ENCODE data around the gene HACD2.

The HACD2 gene

DNA sequence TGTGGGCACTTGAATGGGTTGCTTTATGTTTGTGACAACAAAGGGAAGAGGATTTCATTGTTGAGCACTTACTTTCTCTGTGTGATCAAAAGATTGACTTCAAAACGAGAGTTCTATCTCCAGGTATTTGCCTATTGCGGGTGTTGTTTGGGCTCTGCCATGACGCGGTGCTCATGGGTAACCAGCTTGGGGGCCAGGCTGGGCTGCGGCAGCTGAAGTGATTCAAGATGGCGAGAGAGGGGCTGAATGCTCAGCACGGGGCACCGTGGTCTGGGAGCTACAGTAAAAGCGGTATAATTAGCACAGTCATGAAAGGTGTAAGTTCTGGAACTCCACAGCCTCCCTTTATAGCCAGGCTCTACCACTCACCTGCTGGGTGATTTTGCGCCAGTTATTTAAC is 105.0 kb downstream of the HACD2 start:
- no peak for DNase-seq

DNA sequence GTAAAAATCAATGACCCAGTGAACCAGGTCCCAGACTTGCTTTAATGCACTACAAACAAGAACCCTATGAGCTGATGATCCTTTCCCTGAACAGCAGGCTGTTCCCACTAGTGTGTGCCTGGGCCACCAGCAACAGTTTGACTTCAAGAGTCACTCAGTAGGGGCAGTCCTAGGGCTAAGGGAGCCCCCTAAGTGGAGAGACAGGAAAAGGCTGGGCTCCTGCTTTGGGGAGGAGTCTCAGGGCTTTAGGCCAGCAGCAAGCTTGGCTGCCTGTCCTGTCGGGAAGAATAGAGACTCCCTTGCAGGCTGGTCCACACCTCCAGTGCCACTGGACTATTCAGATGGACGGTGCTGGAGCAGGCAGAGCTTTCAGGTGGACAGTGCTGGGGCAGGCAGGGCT is 106.5 kb downstream of the HACD2 start:
- no peak for DNase-seq

DNA sequence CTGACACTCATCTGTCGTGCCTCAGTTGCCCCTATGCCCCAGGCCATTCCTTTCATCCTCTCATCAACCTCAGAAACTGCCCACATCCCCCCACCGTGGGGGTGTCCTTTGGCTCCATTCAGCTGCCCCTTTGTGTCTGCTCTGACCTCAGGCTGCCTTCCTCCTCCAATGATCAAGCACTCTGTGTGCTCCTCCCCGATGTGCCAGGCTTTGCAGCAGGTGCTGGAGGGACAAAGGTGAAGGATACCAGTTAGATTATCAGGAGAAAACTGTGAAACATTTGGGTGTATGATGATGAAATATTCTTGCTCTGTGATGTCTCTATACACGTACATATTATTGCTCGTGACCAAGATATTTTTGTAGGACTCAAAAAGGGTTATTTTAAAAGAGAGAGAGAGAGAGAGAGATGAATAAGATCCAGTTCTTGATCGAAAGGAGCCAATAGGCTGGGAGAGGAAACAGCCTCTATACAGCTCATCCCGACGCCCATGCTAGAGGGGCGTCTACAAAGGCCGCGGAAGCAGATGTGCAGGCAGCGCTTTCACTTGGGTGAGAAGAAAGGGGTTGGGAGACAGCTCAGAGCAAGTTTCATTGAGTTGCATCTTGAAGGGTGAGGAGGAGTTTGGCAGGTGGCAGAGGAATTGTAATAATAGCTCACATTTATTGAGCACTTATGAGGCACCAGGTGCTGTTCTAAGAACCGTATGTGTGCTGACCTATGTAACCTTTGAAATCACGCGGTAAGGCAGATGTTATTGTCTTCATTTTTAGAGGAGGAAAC is 107.7 kb downstream of the HACD2 start:
- DNase-seq, result no peak

DNA sequence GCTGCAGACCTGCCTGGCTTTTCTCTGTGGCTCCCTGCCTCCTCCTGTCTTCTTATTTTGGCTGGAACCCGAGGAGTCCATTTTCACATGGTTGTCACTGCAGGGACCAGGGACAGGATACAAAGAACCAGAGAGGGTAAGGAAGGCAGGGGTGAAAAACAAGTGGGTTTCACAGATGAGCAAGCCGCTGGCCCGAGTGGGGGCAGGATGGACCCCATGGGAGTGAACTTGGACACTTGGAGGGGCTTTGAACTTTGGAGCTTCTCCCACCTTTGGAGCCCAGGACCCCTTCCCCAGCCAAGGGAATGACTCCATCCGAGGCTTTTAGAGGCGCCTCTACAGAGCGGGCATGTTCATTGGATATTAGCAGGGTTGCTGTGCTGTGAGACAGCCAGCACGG is 109.1 kb downstream of the HACD2 start:
- no peak for DNase-seq

DNA sequence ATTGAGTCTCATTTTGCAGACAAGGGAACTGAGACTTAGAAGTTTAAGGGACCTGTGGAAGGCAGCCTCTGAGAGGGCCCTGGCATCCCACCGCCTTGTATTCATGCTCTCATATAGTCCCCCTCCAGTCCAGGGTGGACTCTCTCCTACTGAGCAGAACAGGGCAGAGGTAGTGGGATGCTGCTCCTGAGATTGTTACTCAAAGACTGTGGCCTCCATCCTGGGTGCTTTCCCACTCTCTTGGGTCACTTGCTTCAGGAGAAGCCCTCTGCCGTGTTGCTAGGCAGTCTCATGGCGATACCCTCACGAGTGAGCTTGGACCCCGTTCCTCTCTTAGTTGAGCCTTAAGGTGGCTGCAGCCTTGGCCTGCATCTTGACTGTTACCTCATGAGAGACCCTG is 113.7 kb downstream of the HACD2 start:
- DNase-seq, result no peak

DNA sequence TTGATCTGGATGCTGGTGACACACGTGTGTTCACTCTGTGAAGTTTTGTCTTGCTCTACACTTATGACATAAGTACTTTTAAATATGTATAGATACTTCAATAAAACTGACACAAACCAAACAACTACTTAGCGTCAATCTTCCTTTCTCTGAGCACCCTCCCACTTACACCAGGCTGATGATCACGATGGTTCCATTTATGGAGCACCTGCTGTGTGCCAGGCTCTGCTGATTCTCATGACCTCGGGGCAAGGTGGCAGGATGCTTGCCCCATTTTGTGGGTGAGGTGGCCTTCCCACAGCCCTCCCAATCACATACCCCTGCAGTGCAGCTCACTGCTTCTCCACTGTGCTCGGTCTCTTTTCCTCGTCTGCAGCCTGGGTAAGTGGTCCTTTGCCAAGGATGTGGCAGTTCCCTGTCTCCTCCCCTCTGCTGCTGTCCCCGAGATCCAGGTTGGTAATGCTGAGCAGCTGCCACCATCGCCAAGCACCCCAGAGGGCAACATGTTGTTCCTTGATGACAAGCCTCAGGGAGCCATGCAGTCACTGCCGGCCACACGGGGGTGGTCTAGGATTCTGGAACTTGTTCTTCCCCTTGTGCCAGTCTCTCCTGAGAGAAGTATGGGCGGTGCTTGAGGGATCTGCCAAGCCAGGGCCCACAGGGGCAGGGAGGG is 115.4 kb downstream of the HACD2 start:
- no peak for DNase-seq

DNA sequence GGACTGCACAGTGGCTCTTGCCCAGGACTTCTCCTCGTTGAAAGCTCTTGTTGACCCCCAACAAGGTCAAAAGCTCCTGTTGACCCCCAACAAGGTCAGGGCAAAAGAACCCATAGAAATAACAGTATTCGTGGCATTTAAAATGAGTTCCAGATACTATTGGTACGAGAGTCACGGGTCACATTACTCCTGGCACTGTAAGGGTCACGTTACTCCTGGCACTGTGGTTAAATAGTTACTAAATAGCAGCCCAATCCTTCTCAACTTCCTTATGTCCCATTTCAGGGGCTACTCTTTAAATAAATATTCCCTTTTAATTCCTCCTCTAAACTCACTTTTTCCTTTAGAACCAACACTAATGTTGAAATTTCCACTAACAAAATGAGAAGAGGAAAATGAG is 117.8 kb downstream of the HACD2 start:
- DNase-seq, result no peak

DNA sequence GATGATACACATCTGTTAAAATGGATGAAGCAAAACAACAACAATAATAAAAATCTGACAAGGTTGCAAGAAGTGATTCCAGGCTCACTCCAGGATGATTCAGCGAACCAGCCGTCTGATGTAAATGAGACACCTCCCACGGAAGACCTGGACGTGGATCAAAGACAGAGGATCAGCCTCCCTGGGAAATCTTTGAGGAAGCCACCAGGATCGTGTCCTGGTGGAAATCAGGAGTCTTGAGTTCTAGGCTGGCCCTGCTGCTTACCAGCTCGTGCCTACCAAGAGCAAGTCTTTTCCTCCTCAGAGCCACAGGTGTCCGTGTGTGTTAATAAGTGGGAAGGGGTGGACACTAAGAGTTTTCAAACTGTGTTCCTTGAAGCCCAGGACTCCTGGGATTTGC is 120.6 kb downstream of the HACD2 start:
- DNase-seq, result no peak

DNA sequence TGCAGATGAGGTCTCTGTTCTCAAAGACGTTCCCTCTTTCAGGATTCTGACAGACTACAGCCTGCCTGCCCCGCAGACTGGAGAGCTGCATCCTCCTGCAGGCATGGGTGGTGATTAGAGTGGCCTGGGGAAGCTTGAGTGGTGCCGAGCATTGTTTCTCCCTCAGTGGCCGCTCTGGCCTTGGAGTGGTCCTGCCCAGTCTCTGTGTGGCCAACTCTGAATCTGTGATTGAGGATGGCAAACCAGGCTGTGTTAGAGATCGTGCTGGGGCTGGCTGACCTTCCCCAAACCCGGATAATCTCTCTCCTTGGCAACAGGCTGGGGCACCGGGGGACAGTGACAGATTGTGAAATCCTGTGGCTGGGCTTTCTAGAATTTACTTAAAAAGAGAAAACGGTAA is 125.0 kb downstream of the HACD2 start:
- DNase-seq, result no peak

DNA sequence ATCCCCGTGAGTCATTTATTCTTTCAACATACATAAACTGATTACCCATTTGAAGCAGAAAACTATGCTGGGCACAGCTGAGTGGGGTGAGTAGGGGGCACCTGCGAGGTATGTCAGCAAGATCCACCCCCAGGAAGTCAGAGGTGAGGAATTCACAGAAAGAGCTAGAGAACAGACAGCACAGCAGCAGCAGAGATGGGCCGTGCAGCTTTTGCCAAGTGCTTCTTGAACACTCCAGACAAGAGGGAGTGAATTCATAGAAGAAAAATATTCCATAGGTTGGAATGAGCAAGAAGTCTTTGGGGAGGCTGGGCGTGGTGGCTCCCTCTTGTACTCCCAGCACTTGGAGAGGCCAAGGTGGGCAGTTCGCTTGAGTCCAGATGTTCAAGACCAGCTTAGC is 126.6 kb downstream of the HACD2 start:
- no peak for DNase-seq

DNA sequence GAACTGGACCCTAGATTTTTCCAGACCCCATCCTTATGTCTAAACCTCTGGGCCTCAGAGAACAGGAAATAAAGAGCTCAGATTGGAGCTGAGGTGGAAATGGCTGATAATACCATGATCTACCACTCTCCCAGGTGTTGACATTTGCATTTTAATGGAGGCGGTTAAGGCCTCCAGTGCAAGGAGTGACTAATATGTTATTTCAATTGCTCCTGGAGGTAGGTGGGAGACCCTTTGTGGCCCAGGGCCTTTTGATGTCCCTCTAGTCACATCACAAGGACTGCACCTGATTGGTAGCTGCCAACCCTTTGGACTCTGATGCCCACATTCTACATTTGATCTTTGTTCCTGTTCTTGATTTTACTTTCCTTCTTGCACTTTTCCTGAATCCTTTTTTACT is 127.0 kb downstream of the HACD2 start:
- DNase-seq, result no peak

DNA sequence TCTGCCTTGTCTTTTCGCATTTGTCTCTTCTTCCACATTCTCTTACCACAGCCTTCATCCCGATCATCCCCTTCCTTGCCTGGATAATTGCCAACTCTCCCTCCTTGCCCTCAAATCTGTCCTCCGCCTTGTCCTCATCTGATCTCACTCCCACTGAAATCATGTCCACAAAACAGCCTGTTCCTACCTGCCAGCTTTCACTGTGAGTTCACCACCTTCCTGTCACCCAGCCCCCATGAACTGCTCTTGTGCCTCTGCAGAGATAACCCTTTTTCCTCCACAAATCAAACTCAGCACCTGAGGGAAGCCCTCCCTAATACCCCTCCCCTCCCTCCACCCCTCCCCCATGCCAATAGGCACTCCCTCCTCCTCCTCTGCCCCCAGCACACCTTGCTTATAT is 131.2 kb downstream of the HACD2 start:
- no peak for DNase-seq

DNA sequence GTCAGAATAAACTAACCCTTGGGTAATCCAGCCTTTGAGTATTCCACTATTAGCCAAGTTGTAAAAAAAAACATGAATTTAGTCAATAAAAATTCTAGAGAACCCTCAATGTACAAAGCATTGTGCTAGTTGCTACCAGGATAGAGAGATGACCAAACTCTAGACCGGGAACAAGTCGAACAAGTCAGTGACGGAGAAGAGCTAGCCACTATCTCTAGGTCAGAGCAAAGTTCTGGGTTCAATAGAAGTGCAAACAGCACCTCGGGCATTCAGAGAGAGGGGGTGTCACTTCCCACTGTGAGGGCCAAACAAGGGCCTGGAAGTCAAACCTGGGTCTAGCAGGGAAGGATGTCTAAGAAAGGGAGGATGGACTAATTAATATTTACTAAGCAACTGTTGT is 133.7 kb downstream of the HACD2 start:
- no peak for DNase-seq

DNA sequence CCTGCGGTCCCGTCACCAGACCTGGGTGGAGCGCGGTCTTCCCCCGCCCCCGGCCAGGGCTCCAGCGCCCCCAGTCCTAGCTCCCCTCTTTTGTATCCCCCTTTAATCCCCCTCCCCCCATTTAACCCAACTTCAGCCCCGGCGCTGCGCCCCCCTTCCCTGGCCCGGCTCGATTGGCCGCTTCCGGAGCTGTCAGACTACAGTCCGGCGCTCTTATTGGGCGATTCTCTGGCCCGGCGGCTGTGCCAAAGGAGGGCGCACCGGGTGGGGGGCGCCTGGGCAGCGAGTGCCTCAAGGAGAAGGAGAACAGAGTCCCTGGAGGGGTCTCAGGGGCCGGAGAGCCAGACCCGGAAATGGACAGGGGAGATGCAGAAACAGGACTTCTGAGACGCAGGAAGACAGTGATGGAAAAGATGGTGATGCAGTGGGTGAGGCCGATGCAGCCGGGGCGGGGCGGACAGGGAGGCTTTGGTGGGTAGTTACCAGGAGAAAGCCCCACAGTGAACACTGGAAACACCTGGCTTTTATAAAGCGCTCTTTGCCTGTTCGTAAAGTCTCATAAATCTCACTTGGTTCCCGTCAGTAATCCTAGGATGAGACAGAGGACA is 134.8 kb downstream of the HACD2 start:
- DNase-seq, result no peak

DNA sequence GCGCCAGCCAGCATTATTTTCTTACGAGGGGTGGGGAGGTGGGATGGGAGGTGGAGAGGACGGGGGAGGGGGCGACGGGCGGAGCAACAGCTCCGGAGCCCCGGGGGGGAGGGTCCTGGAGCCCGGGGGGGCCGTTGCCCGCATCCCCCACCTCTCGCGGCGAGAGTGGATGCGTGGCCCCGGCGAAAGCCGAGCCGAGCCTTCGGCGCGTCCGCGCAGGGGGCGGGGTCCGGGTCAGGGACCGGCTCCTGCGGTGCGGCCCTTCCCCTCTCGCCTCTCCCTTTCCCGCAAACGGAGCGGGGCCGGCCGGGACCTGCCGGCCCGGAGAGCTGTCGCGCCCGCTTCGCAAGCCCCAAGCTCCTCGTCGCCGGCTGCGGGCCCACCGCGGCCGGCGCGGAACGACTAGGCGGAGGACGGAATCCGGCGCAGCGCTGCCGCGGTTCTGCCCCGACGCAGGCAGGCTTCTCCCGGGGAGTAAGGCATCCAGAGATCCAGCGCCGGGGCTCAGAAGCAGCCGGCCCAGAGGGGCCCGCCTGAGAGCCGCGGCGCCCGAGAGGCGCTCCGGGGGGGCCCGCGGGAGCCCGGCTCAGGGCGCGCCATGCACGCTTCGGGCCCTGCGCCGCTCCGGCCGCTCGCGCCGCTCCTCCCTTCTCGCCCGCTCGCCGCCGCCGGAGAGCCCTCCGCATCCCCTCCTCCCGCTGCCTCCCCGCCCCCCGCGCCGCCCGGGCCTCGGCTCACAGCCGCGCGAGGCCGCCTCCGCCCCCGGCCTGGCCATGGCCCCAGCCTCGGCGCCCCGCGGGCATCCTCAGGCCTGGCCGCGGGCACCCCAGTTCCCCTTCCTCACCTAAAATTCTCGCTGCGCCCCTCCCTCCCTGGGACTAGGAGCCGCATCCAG is 135.5 kb downstream of the HACD2 start:
- no peak for DNase-seq

DNA sequence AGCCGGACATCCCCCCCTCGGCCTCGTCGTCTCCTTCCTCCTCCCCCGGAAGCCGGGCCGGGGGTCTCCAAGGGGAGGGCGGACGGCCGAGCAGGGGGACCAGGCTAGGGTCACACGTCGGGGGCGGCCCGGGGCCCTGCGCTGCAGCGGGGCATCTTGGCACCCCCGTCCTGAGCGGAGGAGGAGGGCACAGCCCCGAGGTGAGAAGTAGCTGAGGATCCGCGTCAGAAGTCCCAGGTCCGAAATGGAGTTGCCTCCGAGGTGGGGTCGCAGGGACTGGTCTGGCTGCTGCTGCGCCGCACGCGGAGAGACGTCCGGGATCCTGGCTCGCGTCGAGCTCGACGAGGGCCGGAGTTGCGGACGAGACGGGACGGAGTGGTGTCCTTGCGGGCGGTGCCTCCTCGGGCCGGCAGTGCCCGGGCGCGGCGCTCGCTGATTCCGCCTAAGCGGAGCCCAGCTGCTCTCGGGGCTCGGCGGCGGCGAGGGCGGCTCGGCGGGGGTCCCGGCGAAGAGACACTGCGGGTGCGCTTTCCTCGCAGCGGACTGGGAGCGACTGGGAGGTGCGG is 136.2 kb downstream of the HACD2 start, which contains the start of gene ADCY5:
Gene ADCY5, minus strand, starts transcription at position 555 of the 566 bp plus-strand sequence. Its CDS starts 545 bp downstream, at position 10.
- DNase-seq, result no peak

DNA sequence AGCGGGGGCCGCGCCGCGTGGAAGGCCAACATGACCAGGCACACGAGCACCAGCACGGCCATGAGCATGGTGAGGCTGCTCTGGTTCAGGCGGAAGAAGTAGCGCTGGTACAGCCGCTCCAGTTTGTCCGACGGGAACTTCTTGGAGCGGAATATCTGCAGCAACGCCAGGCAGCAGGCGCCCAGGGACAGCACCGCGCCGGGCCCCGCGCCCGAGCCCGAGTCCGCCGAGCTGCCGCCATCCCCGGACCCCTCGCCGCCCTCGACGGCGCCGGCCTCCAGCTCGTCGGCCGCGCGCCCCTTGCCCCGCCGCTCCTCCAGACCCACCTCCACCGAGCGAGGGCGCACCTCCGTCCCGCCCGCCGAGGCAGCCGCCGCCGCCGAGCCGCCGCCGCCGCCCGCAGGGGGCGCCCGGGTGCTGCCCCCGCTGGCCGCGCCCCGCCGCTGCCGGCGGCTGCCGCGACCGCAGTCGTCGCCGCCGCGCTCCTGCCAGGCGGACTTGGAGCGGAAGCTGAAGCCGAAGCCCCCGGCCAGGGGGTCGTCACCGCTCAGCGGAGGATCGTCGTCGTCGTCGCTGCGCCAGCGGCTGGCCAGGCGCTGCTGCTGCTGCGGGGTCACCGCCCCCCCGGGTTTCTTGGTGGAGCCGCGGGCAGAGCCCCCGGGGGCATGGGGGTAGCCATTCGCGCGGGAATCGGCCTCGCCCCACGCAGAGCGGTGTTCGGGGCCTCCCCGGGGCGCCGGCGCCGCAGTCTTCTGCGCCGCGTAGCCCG is 136.9 kb downstream of the HACD2 start:
- no peak for DNase-seq

DNA sequence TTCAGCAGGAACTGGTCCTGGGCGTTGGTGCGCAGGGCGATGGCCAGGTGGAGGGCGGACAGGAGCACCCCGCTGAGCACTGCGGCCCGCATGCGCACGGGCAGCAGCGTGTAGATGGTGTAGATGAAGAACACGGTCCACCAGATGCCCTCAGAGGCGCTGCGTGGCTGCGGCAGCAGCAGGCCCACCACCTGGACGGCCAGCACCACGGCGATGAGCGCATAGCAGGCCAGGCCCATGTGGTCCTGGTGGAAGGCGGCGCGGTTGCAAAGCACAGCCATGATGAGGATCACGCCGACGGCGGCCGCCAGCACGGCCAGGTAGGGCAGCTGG is 137.5 kb downstream of the HACD2 start:
- DNase-seq, result no peak

DNA sequence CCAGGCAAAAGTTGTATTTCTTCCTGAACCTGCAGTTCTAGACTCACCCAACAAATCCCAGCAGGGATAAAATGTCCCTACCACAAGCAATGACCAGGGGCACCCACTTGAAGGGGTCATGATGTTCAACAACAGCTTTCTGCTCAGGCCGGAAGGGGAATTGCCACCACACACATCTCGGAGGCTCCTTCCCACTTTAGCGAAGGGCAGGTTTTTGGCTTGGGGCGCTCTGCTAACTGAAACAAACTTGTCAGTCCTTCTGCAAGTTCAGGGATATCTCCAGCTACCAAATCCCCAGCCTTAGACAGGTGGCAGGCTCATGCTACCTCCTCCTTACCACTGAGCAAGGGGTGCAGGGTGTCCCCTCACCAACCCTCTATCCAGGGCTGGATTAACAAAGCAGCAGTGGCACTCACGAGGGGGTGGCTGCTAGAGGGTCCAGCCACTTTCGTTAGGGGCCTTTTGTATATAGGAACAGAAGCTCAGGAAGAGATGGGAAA is 138.2 kb downstream of the HACD2 start:
- no peak for DNase-seq

DNA sequence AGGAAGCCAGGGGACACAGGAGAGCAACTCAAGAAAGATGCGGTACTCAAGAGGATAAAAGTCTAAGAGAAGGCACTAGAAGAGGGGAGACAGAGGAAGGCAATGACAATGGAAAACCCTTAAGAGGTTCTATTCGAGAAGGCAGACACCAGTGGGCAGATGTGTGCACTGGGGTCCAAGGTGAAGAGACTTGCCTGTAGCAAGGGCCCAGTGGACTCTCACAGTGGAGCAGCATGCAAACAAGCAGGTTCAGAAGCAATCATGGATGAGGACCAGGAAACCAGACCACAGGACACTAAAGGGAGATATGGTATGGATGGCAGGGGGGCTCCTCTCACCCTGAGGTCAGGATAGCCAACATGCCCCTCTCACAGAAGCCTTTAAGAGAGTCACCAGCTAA is 138.6 kb downstream of the HACD2 start:
- DNase-seq, result no peak

DNA sequence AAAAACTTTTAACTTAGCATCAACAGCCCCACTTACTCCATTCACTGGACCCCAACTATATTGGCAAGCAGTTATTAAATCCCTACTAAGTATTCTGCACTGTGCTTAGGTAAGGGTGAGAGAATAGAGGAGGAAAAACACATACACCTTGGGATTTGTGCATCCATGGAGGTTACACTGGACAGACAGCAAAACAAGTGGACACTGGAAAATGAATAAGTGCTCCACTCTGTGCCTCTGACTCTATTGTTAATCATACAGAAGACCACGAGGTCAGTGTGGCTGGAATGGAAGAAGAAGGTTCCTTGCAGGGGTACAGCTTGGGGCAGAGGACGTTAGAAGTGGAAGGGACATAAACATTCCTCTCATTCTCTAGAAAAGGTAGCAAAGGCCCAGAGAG is 139.2 kb downstream of the HACD2 start:
- DNase-seq, result no peak

DNA sequence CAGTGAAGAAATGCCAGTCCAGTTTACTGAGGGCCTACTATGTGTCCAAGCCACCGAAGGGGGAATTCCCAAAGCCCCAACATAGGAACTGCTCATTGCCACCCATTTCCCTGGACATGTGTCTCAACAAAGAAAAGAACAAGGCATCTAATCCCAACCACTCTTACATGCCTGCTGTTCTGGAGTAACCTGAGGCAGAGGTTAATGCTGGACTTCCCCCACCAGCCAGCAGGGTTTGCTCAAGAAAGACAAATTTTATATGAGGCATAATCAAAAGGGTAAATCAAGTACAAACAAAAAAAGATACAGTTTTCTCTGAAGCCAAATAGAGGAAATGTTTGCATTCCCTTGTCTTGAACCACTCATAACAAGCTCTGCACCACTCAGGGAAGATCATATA is 140.1 kb downstream of the HACD2 start:
- DNase-seq, result no peak

All from NCI-H187 (cell line).